NCI-H526 (cell line): ENCODE data around the gene MSANTD1.
A peak's percentile ranks its signal among the peaks of the same experiment; 100 is the strongest.

ENCODE experiments used
- DNase-seq, 2 experiments: peaks; one replicate each; lab custom pipeline; 2025; lab: John Stamatoyannopoulos, UW

MSANTD1 gene

DNA sequence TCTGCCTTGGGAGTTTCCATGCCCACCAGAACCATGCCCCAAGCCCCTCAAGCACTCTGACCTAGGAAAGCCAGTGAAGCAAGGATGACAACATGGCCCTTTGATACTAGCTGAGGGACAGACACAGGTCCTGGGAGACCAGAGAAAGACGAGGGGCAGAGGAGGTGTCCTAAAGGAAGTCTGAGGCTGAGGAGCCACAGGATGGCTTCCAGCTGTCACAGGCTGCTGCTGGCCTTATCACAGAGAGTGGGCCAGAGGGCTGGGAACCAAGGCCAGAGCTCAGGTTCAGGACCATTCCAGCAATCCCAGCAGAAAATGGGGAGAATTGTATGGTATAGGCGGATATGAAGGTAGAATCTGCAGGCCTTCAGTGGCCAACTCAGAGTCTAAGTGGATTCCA lies 31.7 kb upstream of the MSANTD1 start:
- no peak for DNase-seq

DNA sequence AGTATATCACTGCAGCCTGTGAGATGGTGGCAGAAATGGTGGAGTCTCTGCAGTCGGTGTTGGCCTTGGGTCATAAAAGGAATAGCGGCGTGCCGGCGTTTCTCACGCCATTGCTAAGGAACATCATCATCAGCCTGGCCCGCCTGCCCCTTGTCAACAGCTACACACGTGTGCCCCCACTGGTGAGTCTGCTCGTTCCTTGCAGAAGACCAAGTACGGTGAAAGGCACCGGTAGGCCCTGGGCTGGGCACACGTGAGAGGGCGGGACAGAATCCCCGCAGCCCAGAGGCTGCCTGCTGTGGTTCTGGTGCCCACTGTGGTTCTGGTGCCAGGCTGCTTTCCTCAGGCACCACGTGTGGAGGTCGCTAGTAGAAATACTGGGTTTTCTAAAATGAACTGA lies 31.2 kb upstream of the MSANTD1 start:
- no peak for DNase-seq

DNA sequence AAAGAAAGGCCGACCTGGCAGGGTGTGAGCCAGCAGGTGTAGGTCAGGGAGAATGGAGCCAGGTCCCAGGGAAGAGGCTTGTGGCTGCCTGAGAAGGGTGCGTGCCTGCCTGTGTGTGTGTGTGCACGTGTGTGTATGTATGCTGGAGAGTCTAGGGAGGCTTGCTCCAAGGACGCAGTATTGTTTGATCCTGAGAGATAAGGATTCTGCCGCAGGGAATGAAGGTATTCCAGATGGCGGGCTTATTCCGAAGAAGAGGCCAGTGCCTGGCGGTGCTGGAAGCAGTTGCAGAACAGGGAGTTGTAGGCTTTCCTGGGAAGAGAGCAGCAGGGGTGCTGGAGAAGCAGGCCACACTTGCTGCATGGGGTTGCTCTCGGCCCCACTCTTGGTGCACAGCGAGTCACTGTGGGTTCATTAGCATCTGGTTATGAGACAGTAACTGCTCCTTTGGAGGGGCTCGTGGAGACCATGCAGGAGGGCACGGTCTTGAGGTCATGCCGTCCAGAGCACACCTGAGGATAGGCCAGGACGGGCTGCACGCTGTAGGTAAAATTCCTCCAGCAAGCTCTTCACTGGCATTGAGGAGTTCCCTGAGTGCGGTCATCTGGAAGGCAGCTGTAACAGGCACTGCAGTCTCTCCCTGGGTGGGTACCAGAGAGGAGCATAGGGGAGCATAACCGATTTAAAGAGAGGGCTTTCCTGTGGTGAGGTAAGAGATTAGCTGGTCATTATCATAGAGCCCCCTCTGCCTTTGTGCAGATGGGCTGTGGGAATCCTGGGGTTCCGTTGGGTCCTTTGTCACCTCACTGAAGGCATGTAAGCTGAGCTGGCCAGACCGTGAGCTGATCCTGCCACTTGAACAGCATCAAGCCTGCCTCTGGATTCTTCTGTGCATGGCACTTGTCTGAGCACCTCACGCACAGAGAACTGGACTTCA lies 29.9 kb upstream of the MSANTD1 start:
- no peak for DNase-seq

DNA sequence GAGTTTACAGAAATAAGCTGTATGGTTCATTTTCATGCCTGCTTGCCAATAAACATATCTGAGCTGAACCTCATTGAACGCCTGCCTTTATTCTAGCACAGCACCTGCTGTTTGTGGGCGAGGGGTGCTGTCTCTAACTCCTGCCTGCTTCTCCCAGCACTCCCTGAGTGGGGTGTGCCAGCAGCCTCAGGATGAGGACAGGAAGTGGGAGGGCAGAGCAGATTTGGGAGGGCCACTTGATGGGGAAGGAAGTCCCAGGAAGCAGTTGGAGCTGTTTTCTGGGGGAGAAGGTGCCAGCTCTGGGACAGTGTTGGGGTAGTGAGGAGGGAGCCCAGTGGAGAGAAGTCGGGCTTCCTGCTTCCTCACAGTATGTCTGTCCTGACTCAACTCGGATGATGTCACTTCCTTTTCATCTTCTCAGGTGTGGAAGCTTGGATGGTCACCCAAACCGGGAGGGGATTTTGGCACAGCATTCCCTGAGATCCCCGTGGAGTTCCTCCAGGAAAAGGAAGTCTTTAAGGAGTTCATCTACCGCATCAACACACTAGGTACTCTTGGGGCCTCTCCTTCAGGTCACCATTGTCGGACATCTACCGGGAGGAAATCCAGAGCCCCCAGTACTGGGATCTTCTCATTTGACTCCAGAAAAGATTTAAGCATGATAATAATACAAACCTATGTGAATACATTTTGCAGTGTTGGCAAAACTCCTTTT lies 29.0 kb upstream of the MSANTD1 start:
- DNase-seq: no peak

DNA sequence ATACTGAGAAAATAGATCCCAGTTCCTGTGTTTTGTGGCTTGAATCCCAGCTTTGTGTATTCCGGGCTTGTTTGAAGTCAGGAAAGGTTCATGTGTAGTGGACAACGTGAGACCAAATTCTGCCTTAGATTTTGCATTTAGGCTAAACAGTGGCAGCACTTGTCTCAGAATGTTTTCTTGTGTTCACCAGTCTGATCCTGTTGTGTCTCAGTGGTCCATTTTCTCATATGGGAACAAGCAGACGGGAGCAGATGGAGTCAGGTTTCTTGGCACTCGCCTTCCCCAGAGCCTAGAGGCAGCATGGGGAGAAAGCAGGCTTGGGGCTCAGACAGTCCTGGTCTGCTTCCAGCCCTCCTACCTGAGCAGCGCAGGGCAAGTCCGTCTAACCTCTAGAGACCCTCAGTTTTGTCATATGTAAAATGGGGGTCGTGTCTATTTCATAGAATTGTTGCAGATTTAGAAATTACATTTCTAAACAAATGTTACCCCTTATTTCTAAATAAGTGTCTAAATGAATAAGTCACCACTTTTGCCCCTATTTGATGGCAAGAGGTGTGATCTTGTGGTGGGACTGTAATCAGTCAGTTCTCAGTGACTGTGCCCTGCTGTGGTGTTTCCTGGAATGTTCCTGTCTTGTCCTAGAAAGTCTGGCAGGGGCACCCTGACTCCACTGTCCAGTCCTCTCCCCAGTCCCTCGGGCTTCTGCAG lies 28.3 kb upstream of the MSANTD1 start:
- no peak for DNase-seq

DNA sequence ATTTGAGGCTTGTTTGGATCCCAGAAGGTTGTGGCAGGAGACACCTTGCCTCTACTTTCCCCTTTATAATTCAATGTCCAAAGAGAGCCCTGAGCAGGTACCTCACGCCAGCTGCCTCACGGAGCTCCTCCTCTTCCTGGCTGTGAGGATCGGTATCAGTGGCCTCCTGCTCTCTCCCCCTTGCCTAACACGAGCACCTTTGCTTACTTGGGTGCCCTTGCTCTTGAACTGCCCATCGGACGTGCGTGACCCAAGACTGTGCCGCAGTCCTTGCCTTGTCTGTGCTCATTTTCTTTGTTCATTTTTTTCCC lies 27.8 kb upstream of the MSANTD1 start:
- DNase-seq: no peak

DNA sequence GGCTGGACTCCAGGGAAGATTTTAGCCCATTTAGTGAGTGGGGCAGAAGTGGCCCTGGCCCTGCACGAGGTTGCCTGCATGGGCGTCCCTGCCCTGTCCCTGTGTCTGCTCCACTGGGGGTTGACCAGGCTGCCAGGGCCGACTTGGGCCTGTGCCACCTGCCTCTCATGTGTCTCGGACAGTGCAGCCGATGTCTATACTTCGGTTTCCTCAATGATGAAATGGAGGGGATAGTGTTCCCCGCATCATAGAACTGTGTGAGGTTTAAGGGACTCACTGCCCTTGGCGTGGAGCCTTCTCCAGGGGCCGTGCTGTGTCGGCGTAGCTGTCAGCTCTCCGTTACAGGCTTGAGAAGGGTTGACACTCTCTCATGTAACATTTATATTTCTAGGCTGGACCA lies 27.0 kb upstream of the MSANTD1 start:
- no peak for DNase-seq

DNA sequence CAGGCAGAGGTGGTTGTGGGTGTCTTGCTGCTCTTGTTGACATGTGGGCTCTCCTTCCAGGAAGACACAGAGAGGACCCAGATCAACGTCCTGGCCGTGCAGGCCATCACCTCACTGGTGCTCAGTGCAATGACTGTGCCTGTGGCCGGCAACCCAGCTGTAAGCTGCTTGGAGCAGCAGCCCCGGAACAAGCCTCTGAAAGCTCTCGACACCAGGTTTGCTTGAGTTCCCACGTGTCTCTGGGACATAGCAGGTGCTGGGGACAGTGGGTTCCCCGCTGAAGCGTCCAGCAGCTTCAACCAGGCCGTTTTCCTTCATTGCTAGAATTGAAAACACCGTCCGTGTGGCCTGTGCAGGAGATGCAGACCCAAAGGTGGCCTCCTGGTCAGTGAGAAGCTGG lies 25.6 kb upstream of the MSANTD1 start:
- DNase-seq: no peak

DNA sequence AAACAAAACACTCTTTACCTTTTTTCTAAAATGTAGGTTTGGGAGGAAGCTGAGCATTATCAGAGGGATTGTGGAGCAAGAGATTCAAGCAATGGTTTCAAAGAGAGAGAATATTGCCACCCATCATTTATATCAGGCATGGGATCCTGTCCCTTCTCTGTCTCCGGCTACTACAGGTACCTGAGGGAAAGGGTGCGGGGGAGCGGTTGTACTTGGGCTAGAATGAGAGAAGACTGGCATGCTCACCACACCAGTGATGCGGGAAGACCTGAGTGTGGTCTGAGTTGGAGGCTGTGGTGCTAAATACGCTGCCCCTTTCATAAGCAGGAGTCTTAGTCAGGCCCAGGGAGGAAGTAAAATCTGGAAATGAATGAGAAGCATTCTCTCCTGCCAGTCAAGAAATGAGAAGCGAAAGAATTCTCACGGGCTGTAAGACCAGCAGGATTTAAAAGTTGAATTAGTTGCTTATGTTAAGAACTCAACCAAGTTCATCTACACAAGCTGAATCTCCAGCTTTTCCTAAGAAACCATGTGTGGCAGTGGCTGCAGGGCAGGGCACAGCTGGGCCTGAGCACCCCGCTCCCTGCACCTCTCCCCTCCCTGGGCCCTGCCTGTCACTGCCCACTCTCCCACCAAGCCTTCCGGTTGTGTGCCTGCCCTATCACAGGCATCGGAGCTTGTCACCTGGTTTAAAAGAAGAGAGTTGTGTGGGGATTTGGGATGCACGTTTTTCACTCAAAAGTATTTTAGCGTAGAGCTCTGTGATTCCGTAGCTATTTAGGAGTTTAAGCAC lies 24.8 kb upstream of the MSANTD1 start:
- no peak for DNase-seq

DNA sequence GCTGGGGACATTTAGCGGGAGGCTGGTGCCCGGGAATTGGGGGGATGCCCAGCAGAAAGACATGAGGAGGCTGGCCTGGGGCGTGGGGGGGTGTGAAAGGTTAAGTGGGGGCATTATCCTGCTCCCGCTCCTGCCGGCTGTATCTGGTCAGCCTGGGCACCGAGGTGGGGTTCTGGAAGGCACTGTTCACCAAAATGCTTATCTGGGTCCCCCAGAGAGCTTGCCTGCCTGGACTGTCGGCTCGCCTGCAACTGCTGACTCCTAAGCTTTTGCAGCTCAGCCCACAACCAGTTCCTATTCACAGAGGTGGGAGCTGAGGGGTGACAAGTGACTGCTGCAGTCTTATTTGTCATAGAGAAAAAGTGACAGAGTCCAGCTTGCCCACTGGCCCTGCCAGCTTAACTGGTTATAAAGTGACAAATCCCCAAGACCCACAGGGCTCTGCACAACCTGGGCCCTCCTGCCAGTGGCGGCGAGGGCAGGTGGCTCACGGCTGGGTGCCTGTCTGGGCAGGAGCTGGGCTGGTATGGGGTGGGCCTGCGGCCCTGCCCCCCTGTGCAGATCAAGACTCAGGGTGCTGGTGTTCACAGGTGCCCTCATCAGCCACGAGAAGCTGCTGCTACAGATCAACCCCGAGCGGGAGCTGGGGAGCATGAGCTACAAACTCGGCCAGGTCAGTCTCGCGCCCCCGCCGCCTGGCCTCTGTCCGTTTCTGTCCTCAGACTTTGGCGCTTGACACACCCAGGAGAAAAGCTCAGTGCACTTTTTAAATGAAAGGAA lies 23.7 kb upstream of the MSANTD1 start:
- no peak for DNase-seq

DNA sequence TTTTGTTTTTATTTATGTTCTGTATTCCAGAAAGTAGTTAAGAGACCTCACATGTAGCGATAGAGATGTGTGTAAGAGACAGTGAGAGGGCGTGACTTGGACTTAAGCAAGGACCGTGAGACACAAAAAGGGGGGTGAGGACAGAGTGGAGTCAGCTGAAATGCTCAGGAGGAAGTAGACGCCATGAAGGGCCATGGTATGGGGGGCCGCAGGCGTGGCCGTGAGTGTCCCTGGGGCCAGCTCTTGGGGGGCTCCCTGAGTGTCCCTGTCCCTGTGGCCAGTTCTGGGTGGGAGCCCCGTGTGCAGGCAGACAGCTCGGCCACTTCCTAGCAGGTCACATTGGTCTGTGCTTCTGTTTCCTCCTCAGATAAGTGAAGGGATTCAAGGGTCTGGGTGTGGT lies 23.0 kb upstream of the MSANTD1 start:
- DNase-seq: no peak

DNA sequence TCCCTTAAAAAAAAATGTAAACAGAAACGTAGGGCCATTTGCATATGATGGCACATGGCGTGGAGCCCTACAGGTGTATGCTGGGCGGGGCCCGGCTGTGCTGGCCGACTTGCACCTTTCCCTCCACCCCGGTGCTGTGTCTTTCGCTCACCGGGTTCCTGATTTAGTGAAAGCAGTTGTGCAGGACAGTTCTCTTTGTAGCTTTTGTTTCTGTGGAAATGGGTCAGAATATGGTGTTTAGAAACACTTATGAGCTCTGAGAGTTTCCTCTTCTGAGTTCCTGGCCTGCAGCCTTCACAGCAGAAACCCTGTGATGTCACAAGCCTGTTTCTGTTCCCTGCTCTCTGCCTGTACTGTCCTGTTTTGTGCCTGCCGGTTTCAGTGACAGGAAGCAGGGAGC lies 22.5 kb upstream of the MSANTD1 start:
- peak; percentile 42 to 89 for DNase-seq

DNA sequence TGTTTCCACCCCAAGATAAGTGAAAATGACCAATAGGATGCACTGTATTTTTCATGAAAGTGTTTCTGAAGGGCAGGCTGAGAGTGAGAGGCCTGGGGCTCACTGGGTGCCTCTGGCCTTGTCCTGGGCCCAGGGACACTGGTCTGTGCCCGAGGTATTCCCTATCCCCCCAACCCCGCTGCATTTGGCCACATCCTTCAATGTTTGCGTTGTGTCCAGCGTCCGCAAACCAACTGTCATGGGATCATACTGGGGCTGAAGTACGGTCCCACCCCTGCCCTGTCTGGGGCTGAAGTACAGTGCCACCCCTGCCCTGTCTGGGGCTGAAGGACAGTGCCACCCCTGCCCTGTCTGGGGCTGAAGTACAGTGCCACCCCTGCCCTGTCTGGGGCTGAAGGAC lies 22.0 kb upstream of the MSANTD1 start:
- DNase-seq: no peak

DNA sequence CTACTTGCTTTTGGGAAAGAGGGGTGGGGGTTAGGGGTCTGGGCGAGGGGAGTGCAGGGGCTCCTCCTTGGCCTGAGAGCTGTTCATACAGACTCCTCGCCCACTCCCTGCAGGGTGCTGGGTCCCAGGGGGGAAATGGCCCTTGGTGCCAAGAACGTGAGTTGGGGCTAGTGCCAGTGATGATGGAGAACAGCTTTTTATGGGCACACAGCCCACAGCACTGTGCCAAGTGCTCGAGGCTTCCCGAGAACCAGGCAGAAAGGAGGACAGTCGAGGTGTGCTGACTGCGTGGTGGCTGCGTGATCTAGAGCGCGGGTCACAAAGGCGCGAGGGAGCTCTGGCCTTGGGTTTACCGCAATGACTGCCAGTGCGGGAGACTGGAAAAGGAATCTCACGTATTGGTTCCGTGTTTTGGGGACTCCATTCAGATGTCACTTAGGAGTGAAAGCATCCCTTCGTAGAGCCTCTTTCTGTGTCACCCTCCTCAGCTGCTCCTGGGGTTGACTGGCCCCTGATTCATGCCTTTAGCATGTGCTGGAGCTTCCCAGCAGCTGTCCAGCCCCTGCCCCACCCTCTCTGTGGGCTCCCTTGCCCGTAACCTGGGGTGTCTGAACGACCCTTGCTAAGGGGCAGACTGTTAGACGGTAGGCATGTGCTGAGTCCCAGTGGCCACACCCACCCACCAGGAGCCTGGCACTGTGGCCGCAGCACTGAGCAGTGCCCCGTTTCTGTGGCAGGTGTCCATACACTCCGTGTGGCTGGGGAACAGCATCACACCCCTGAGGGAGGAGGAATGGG lies 20.9 kb upstream of the MSANTD1 start:
- no peak for DNase-seq

DNA sequence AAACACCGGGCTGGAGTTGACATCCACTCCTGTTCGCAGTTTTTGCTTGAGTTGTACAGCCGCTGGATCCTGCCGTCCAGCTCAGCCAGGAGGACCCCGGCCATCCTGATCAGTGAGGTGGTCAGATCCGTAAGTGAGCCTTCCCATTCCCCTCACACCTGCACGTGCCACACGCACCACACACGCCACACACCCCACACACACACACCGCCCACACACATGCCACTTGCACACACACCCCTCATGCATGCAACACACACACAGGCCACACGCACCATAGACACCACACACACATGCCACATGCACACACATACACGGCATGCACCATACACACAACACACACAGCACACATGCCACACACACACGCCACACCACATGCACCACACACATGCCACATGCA lies 20.1 kb upstream of the MSANTD1 start:
- no peak for DNase-seq

DNA sequence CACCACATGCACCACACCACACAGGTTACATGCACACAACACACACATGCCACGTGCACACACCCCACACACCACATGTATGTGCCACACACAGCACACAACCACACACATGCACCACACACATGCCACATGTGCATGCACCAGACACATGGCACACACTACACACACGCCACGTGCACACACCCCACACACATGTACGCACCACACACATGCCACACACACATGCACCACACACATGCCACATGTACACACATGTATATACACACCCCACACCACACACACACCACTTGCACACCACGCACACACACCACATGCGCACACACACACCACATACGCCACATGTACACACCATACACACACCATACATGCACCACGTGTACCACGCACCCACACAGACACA lies 19.6 kb upstream of the MSANTD1 start:
- no peak for DNase-seq

DNA sequence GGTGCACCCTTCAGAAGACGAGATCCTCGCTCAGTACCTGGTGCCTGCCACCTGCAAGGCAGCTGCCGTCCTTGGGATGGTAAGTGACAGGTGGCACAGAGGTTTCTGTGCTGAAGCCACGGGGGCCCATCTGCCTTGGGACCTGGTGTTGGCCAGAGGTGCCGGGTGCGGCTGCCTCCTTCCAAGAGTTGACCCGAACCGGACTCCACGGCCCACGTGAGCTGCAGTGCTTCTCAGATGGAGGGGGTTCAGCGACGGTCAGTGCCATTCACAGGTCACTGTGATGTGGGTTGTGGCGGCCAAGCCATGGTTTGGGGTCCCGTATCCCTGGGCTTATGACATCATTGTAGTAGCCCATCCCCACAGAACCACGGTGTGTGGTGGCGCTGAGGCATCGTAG lies 19.0 kb upstream of the MSANTD1 start:
- DNase-seq: no peak

DNA sequence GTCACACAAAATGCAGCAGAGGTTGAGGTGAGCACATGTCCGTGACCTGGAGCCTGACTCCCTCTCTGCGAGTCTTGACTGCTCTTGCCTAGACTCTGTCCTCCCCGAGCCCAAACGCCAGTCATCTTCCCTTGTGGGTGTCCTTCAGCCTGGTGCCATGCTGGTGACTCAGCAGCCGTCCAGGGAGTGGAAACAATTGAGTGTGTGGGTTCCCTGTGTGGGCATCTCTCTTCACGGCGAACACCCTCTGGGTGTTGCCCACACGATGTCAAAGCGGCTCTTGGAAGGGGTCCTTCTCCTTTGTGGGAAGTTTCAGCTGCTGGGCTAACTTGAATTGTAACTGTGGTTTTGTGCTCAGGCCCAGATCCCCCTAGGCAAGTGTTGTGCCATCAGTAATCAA lies 17.5 kb upstream of the MSANTD1 start:
- DNase-seq: no peak

DNA sequence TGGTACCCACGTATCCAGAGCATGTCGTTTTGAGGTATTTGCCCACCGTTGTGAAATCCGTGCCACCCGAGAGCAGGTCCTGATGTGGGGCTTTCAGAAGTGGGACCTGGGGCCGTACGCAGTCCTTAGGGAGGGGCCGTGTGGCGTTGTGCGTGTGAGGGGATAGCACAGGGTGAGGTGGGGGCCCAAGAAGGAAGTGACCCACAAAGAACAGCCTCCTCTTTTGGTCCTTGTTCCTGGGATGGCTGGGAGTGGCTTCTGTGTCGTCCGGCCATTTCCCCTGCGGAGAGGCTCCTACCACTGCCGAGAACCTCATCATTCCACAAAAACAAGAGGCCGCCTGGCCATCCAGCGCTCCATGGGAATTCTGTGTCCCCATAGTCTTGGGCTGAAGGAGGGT lies 17.0 kb upstream of the MSANTD1 start:
- DNase-seq: no peak

DNA sequence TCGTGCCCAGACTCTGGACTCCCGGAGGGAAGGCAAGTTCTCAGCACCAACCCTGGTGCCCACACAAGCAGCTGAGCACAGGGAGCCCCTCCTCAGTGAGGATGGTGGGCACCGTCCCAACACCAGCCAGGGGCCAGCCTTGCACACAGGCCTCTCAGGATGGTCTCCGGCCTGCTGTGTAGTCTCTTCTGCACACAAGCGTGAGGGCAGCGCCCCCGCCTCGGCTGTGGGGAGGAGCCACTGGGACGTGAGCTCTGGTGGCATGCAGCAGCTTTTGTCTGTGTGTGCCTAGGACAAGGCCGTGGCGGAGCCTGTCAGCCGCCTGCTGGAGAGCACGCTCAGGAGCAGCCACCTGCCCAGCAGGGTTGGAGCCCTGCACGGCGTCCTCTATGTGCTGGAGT lies 16.1 kb upstream of the MSANTD1 start:
- DNase-seq: no peak
